ENCODE data around the gene ANKRD53.
A peak's percentile ranks its signal among the peaks of the same experiment; 100 is the strongest.

ANKRD53 gene, protein sequence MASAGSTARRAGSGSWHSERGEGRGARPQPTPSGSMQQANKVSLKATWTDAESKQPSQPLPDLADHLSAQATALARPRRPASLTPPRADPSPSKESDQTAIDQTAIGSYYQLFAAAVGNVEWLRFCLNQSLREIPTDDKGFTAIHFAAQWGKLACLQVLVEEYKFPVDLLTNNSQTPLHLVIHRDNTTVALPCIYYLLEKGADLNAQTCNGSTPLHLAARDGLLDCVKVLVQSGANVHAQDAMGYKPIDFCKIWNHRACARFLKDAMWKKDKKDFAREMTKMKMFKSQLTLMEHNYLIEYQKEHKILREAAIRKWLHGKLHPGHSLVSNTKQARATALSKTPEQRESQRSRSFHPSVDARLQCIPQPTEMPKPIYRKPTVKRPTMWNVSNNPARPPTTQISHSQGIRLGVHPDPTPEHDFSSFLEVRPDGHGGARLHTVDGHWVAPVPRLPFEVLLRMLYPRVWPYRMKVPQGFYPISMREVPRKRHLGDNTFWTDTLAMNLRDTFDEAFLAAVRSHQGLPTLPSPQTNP

GRCh38 chr2:70978341-70979179 lies at the start of gene ANKRD53:
TSS of gene ANKRD53 (plus strand) at chr2:70978630. CDS start at chr2:70978646, 16 bp downstream.
- peak in 1 of 2 experiments; percentile 38 for DNase-seq

DNA sequence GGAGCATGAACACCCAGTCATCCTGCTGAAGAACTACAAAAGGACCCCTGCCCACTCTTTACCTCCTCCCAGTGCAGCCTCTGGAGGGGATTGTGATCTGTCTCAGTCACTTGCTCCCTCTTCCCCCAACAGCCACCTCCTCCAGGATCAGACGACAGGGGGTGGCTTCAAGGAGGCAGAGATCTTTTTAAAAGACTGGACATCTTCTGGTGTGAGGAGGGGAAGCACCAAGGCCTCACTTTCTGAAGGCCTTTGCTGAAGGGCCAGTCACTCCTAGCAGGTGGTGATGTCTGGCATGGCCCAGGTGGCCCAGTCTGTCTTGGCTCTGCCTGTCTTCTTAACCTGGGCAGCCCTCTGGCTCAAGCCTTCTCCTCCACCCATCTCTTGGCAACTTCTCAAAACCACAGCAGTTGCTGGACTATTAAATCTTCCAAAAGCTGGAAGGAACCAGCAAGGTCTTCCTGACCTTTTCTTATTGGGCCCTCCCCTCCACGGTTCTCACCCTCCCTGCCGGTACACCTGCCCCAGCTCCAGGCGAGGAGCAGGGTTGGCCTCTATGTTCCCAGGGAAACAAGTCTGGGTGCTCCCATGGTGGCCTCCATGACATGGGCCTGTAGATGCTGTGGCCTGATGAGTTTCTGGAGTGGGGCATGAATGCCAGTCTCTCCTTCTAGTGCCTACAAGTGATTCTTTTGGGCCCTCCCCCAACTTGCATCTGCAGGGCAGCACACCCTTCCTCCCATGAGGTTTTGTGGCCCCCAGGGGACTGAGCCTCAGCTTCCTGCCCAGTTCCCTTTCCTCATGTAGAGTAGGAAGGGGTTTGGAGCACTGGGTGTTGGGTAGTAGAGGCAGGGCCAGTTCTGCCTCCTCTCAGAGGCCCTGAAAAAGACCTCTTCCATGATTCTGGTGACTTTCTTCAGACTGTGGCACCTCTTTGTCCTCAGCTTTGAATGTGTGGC lies 47.8 kb upstream of the ANKRD53 start:
- DNase-seq: no peak

GRCh38 chr2:70931376-70932000 lies 46.9 kb upstream of the ANKRD53 start:
- DNase-seq: no peak

DNA sequence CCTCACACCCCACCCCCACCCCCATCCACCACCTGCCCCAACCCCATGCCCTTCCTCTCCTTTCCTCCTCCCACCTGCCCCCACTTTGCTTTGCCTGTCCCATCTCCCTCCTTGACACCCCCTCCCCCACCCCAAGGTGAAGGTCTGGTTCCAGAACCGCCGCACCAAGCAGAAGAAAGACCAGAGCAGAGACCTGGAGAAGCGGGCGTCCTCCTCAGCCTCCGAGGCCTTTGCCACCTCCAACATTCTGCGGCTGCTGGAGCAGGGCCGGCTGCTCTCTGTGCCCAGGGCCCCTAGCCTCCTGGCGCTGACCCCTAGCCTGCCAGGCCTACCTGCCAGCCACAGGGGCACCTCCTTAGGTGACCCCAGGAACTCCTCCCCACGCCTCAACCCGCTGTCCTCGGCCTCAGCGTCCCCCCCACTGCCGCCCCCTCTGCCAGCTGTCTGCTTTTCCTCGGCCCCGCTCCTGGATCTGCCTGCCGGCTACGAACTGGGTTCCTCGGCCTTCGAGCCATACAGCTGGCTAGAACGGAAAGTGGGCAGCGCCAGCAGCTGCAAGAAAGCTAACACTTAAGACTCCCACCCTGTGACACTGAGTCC lies 45.7 kb upstream of the ANKRD53 start:
- DNase-seq: no peak

DNA sequence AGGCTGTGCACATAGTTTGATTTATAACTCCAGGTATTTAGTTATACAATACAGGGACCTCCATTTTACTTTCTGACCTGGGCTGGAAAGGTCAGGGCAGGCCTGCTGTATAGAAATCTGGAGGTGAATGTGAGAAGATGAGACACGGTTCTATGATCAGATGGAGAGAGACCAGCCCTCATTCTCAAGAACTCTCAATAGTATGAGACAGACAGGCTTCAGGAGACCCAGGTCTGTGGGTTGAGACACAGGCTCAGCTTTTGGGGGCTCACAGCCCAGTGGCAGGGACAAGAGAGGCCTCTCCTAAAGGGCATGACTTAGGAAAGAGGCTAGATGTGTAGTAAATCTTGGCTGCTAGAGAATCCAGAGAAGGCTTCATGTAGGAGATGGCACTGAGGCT lies 43.4 kb upstream of the ANKRD53 start:
- no peak for DNase-seq

DNA sequence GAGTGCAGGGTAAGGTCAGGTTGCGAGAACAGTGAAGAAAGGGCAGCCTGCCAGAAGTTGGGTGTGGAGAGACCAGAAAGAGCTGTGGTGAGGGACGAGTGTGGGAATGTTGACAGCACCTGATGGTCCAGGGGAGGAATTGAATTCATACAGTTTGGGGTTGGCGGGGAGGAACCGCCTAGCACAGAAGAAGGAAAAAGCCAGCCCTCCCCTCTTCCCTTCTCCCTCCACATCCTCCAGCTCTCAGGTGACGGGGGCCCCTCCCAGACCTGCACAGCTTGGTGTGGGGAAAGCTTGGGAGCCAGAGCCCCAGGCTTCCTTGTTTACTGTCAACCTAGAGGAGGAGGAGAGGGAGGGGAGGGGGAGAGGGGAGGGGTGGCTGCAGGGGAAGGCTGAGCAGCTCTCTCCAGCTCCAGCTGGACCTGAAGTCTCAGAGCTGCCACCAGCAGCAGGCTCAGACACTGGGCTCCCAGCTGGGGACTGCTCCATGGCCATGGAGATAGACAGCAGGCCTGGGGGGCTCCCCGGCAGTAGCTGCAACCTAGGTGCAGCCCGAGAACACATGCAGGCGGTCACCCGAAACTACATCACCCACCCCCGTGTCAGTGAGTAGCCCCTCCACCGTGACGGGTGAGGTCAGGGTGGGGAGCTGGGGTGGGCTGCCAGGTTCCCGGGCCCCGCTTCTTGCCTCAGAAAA lies 42.8 kb upstream of the ANKRD53 start, which contains the start of gene ATP6V1B1:
TSS of gene ATP6V1B1 (plus strand) at position 433 of the 697 bp plus-strand sequence. CDS start at position 488, 55 bp downstream.
- DNase-seq: peak in 1 of 2 experiments; percentile 13

- DNase-seq: no peak
Measured at GRCh38 chr2:70936165-70936978, 42.1 kb upstream of the ANKRD53 start.

GRCh38 chr2:70936979-70937811 lies 41.2 kb upstream of the ANKRD53 start:
- DNase-seq: no peak

DNA sequence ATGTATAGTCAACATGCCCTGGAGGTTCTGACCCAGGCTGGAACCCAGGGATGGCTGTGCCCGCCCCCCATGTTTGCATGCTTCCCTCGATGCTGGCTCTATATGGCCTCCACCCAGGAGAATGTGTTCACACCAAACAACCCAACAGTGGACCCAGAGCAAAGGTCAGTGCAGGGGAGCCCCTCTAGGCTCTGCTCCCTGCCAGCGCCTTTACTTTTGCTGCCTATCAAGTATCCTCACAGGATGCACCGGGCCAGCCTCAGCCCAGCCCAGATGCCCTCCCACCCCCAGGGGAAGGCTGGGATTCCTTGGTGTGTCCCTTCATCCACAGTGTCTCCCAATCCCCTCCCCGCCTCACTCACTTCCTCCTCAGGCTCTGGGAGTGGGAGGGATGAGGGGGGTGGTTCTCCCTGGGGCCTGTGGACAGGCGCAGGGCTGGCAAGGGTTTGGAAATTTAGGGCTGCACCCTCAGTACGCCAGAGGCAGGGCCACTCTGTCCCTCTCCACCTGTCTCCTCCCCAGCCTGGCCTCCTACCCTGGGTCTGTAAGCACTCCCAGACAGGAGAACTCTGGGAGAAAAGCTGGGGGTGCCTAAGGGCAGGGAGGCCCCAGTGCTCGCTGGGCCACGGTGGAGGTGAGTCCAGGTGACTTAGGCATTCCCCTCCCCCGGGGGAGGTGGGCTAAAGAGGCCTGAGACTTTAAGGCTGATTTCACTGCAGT lies 40.4 kb upstream of the ANKRD53 start:
- DNase-seq: no peak

GRCh38 chr2:70938586-70938950 lies 39.9 kb upstream of the ANKRD53 start:
- no peak for DNase-seq

DNA sequence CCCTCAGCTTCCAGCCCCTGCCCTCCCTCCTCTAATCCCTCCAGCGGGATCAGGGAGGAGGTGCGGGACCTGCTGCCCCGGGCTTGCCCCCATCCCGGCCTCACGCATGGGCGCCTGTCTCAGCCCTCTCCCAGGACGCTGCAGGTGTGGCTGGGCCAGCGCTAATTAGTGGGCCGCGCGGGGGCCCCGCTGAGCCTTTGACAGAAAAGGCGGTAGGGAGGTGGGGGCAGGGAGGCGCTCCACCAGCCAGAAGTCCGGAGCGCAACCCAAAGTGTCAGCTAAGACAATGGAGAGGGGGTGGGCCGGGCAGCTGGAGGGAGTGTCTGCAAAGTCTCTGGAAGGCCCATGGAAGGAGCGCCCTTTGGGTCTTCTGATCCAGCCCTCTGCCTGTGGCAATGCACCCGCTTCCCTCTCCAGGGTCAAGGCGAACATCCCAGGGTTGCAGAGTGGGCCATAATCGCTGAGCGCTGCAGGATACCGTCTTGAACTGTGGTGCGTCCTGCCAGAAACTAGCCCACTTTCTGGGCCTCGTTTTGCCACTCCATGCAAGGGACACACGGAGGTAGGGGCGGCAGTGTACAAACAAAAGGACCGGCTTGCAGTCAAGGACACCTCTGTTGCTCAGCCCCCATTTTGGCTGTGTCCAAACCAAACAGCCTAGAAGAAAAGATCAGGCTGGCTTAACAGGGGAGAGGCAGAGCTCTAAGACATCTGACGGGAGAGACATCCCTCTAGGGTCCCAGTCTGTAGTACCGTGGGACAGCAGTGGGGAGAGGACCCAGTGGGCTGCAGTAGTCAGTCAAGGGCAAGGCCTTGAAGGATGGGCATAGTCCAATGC lies 39.2 kb upstream of the ANKRD53 start:
- no peak for DNase-seq

- DNase-seq: no peak
Measured at GRCh38 chr2:70939839-70940580, 38.4 kb upstream of the ANKRD53 start.

DNA sequence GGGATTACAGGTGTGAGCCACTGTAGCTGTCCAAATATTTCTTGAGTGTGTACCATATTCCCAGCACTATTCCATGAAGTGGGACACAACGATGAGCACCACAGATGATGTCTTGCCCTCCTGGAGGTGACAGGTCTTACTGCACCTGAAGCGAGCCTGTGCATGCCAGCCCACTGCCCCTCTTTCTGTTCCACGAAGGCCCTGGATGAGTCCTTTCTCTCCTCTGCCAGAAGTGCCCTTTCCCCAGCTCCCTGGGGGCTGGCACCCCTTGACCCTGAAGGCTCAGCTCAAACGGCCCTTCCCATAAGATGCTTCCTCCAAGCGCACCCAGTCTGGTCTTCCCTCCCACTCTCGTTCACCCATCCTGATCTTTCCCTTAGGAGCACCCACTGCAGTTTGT lies 37.2 kb upstream of the ANKRD53 start:
- no peak for DNase-seq

DNA sequence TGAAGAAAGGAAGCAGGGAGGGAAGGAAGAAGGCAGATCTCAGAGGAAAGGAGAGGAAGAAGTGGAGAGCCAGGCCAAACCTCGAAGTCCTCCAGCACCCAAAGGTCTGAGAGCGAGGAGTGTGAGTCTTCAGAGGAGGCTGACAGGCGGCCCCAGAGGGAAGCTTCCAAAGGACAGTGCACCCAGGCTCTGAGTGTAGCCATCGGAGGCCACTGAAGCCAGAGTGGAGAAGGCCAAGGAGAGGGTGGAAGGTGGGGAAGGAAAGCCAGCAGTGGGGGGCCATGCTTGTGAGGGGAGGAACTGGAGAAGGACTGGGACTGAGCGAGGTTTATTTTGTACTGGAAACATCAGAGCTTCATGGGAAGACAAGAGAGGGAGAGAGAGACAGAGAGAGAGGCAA lies 36.7 kb upstream of the ANKRD53 start:
- DNase-seq: no peak

DNA sequence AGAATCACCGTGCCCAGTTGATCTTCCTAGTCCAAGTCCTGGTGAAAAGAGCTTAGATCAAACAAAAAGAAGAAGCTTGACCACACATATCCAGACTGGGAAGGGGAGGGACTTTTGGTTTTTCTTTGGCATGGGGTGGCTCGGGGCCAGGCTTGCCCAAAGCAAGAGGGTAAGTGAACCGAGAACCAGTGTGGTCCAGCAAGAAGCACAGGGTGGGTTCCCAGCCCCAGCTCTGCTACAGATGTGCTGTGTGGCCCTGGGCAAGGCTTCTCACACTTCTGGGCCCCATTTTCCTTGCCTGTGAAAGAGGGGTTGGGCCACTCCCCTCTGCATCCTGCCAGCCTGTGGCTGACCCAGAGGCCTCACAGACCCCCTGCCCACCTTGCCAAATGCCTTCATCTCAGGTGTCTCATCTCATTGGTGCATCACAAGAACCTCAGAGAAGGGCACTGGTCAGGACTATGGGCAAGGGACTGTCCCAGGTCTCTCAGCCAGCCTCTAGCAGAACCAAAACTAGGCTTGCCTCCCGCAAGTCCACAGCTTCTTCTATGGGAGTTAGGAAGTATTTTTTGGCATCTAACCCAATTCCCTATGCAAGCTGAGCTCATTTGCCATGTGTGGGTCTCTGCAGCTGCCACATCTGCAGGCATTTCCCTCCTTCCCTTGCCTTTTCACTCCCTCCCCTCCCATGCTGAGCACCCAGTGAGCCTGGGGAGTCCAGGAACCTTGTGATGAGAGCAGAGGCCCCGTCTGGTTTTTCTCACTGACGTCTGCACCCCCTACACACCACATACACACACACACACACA lies 35.8 kb upstream of the ANKRD53 start:
- no peak for DNase-seq
